GM23338 (cell line): Measurements from ENCODE around the gene FRMD4A. TPM values are rescaled to one million over a fixed set of nuclear protein-coding genes. Genes with fewer than 3 reads are reported as not detected.

Experiments
- ATAC-seq: fragments of 200-7000 bp; cut with Tn5 transposase; 3 replicates; pipeline ENCODE4 v1.9.1; 2020
- DNase-seq: peaks from one replicate; pipeline ENCODE4 v3.0.0-alpha.2; 2015; ENCODE audit warnings: low spot score
- H2AFZ ChIP-seq: fragments of 200-600 bp; sonication (generic); 2 replicates; pipeline ENCODE4 v1.8.0; 2016; ENCODE audit warnings: antibody characterized with exemption, mild to moderate bottlenecking, moderate library complexity
- H3F3A ChIP-seq: fragments of 200-600 bp; sonication (generic); replicated peaks from 2 replicates; pipeline ENCODE4 v1.8.0; 2017; ENCODE audit warnings: antibody characterized with exemption, mixed run types, low read depth
- H3K27ac ChIP-seq: fragments of 200-600 bp; sonication (generic); 2 replicates; pipeline ENCODE4 v1.6.1; 2016; ENCODE audit warnings: low read depth
- H3K27me3 ChIP-seq: fragments of 200-600 bp; sonication (generic); 2 replicates; pipeline ENCODE4 v1.8.0; 2016; ENCODE audit warnings: mild to moderate bottlenecking, mixed run types, moderate library complexity; ENCODE audit not compliant: insufficient read depth
- H3K36me3 ChIP-seq: fragments of 200-600 bp; sonication (generic); 2 replicates; pipeline ENCODE4 v1.8.0; 2016; ENCODE audit warnings: mild to moderate bottlenecking; ENCODE audit not compliant: insufficient read depth
- H3K4me1 ChIP-seq: fragments of 200-600 bp; sonication (generic); 2 replicates; pipeline ENCODE4 v1.8.0; 2016; ENCODE audit warnings: mild to moderate bottlenecking, moderate library complexity; ENCODE audit not compliant: insufficient read depth
- H3K4me2 ChIP-seq: fragments of 200-600 bp; sonication (generic); 2 replicates; pipeline ENCODE4 v1.7.1; 2017; ENCODE audit warnings: mixed run types
- H3K4me3 ChIP-seq: fragments of 200-600 bp; sonication (generic); 2 replicates; pipeline ENCODE4 v1.6.1; 2016; ENCODE audit warnings: mixed run types
- H3K79me2 ChIP-seq: fragments of 200-600 bp; sonication (generic); replicated peaks from 2 replicates; pipeline ENCODE4 v1.8.0; 2017; ENCODE audit warnings: mild to moderate bottlenecking; ENCODE audit not compliant: insufficient read depth
- H3K9me2 ChIP-seq: fragments of 200-600 bp; sonication (generic); 2 replicates; pipeline ENCODE4 v1.8.0; 2017; ENCODE audit not compliant: insufficient read depth
- H4K20me1 ChIP-seq: fragments of 200-600 bp; sonication (generic); replicated peaks from 2 replicates; pipeline ENCODE4 v1.8.0; 2017; ENCODE audit warnings: mild to moderate bottlenecking; ENCODE audit not compliant: insufficient read depth
- H3K27ac Mint-ChIP-seq: 2 replicates; pipeline ENCODE4 v1.8.0; 2020; ENCODE audit warnings: inconsistent platforms, mild to moderate bottlenecking, moderate library complexity, mixed read lengths
- H3K27me3 Mint-ChIP-seq: 3 replicates; pipeline ENCODE4 v1.8.0; 2022; ENCODE audit warnings: low read depth, mild to moderate bottlenecking, moderate library complexity, mixed read lengths, inconsistent platforms; ENCODE audit not compliant: insufficient read depth, poor library complexity
- H3K36me3 Mint-ChIP-seq: 3 replicates; pipeline ENCODE4 v1.8.0; 2021; ENCODE audit warnings: low read depth, mild to moderate bottlenecking, inconsistent platforms, moderate library complexity, mixed read lengths
- H3K4me1 Mint-ChIP-seq: 3 replicates; pipeline ENCODE4 v1.8.0; 2020; ENCODE audit warnings: mild to moderate bottlenecking, inconsistent platforms, mixed read lengths
- H3K4me3 Mint-ChIP-seq: 3 replicates; pipeline ENCODE4 v1.8.0; 2021; ENCODE audit warnings: moderate library complexity, mild to moderate bottlenecking, inconsistent platforms, mixed read lengths
- H3K9me3 Mint-ChIP-seq: 3 replicates; pipeline ENCODE4 v1.8.0; 2020; ENCODE audit warnings: moderate library complexity, mild to moderate bottlenecking, inconsistent platforms, mixed read lengths
- STAT1 ChIP-seq: IDR thresholded peaks from one replicate; pipeline ENCODE4 v1.6.1; 2016; ENCODE audit warnings: antibody characterized with exemption; ENCODE audit not compliant: unreplicated experiment
- ZNF114 ChIP-seq: fragments of 250-450 bp; sonication (Bioruptor Pico); IDR thresholded peaks from 2 replicates; pipeline ENCODE4 v1.5.0; 2020; ENCODE audit warnings: mild to moderate bottlenecking, moderate library complexity
- polyA plus RNA-seq: library from polyadenylated mRNA; unstranded; fragments of >200 nt; fragmentation: Nextera tagmentation; extraction: Ambion mirVana; gene quantifications from 2 replicates; pipeline ENCODE4 v1.2.1, GENCODE V29; 2016
- total RNA-seq: library from RNA; depleted of rRNA; stranded (reverse); fragments of >200 nt; shearing (Covaris generic); gene quantifications from 2 replicates; pipeline ENCODE4 v1.2.3, GENCODE V29; 2014
- TF ChIP-seq, protein P1 (sequence below): IDR thresholded peaks from 2 replicates; pipeline ENCODE4 v1.6.1; 2016; ENCODE audit warnings: antibody characterized with exemption
- TF ChIP-seq, protein P2 (sequence below): fragments of 250-450 bp; sonication (Bioruptor Pico); IDR thresholded peaks from 2 replicates; pipeline ENCODE4 v1.5.0; 2020; ENCODE audit warnings: mild to moderate bottlenecking, moderate library complexity

FRMD4A gene
- total and polyA plus RNA-seq, 2 experiments from 2014 or later = 14.0 to 20.1 TPM

DNA sequence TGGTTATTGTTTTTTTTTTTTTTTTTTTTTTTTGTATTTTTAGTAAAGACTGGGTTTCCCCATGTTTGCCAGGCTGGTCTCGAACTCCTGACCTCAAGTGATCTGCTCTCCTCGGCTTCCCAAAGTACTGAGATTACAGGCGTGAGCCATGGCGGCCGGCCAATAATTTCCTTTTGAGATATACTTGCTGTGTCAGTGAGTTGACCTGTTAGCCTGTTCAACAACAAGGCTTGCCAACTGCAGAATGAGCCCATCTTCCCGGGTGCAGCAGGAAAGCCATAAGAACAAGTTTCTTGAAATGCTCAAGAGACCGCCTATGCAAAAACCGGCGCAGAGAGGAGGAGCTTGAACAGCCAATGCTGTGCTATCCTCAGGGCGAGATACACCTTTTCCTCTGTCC is 631.5 kb downstream of the FRMD4A start (continued):
- TF ChIP-seq, protein P1, sequence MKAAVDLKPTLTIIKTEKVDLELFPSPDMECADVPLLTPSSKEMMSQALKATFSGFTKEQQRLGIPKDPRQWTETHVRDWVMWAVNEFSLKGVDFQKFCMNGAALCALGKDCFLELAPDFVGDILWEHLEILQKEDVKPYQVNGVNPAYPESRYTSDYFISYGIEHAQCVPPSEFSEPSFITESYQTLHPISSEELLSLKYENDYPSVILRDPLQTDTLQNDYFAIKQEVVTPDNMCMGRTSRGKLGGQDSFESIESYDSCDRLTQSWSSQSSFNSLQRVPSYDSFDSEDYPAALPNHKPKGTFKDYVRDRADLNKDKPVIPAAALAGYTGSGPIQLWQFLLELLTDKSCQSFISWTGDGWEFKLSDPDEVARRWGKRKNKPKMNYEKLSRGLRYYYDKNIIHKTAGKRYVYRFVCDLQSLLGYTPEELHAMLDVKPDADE = no peak
- TF ChIP-seq ZNF114 (CRISPR knock-in tag) = no peak
- no peak for TF ChIP-seq STAT1
- TF ChIP-seq, protein P2, sequence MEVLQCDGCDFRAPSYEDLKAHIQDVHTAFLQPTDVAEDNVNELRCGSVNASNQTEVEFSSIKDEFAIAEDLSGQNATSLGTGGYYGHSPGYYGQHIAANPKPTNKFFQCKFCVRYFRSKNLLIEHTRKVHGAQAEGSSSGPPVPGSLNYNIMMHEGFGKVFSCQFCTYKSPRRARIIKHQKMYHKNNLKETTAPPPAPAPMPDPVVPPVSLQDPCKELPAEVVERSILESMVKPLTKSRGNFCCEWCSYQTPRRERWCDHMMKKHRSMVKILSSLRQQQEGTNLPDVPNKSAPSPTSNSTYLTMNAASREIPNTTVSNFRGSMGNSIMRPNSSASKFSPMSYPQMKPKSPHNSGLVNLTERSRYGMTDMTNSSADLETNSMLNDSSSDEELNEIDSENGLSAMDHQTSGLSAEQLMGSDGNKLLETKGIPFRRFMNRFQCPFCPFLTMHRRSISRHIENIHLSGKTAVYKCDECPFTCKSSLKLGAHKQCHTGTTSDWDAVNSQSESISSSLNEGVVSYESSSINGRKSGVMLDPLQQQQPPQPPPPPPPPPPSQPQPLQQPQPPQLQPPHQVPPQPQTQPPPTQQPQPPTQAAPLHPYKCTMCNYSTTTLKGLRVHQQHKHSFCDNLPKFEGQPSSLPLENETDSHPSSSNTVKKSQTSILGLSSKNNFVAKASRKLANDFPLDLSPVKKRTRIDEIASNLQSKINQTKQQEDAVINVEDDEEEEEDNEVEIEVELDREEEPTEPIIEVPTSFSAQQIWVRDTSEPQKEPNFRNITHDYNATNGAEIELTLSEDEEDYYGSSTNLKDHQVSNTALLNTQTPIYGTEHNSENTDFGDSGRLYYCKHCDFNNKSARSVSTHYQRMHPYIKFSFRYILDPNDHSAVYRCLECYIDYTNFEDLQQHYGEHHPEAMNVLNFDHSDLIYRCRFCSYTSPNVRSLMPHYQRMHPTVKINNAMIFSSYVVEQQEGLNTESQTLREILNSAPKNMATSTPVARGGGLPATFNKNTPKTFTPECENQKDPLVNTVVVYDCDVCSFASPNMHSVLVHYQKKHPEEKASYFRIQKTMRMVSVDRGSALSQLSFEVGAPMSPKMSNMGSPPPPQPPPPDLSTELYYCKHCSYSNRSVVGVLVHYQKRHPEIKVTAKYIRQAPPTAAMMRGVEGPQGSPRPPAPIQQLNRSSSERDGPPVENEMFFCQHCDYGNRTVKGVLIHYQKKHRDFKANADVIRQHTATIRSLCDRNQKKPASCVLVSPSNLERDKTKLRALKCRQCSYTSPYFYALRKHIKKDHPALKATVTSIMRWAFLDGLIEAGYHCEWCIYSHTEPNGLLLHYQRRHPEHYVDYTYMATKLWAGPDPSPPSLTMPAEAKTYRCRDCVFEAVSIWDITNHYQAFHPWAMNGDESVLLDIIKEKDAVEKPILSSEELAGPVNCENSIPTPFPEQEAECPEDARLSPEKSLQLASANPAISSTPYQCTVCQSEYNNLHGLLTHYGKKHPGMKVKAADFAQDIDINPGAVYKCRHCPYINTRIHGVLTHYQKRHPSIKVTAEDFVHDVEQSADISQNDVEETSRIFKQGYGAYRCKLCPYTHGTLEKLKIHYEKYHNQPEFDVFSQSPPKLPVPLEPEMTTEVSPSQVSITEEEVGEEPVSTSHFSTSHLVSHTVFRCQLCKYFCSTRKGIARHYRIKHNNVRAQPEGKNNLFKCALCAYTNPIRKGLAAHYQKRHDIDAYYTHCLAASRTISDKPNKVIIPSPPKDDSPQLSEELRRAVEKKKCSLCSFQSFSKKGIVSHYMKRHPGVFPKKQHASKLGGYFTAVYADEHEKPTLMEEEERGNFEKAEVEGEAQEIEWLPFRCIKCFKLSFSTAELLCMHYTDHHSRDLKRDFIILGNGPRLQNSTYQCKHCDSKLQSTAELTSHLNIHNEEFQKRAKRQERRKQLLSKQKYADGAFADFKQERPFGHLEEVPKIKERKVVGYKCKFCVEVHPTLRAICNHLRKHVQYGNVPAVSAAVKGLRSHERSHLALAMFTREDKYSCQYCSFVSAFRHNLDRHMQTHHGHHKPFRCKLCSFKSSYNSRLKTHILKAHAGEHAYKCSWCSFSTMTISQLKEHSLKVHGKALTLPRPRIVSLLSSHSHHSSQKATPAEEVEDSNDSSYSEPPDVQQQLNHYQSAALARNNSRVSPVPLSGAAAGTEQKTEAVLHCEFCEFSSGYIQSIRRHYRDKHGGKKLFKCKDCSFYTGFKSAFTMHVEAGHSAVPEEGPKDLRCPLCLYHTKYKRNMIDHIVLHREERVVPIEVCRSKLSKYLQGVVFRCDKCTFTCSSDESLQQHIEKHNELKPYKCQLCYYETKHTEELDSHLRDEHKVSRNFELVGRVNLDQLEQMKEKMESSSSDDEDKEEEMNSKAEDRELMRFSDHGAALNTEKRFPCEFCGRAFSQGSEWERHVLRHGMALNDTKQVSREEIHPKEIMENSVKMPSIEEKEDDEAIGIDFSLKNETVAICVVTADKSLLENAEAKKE (CRISPR knock-in tag) = no peak

DNA sequence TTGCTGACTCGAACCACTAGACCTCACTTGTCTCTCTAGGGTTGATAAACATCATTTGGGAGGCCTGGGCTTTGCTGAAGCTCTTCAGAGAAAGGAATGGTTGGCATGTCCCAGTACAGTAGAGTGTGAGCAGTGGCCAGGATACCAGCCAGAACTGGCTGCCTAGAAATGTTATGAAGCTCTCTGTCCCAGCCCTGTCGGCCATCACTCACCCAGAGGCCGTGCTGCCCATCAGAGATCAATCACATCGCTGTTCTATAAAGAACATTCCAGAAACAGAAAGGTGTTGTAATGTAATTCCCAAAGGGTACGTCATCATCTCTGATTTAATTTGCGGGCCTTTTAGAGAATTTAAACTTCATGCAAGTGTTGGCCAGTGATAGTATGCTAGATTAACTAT is 632.5 kb downstream of the FRMD4A start:
- H3K9me3 Mint-ChIP-seq = no peaks in the 10 kb centered on the region
- Histone ChIP-seq H3K36me3 (no peaks in the 10 kb centered on the region), H3K79me2 (no peaks in the 10 kb centered on the region), H3K4me1 (peaks cover 10% of the 10 kb centered on the region; the same call in 1 of the 2 replicates), H3K27ac (no peak overlapping the region), H3F3A (no peaks in the 10 kb centered on the region), H3K4me3 (no peak overlapping the region), H2AFZ (no peak overlapping the region), H3K27me3 (no peaks in the 10 kb centered on the region), H4K20me1 (no peaks in the 10 kb centered on the region), H3K9me2 (no peaks in the 10 kb centered on the region), H3K4me2 (no peak overlapping the region)
- ATAC-seq (no peak), DNase-seq (no peak)
- no peak overlapping the region for H3K4me3 Mint-ChIP-seq
- H3K27me3 Mint-ChIP-seq = peaks cover 2% of the 10 kb centered on the region
- H3K4me1 Mint-ChIP-seq = peaks cover 12% of the 10 kb centered on the region
- H3K36me3 Mint-ChIP-seq = peaks cover 69% of the 10 kb centered on the region
- no peak overlapping the region for H3K27ac Mint-ChIP-seq
- TF ChIP-seq, protein P2 (CRISPR knock-in tag) = no peak
